HG02588 (cell line): ENCODE measurements around the gene TTC39A.

ENCODE experiments used
- ATAC-seq: cut with Tn5 transposase; IDR thresholded peaks from one replicate; pipeline ENCODE4 v1.9.1; 2021; ENCODE audit warnings: mild to moderate bottlenecking, moderate library complexity; ENCODE audit not compliant: unreplicated experiment

TTC39A gene

GRCh38 chr1:51330331-51331201 is at the start of gene TTC39A:
TSS of gene TTC39A (minus strand) at chr1:51330562. CDS start at chr1:51330477, 85 bp downstream.
- no peak for ATAC-seq

- ATAC-seq = no peak
Observed at GRCh38 chr1:51378871-51379270, 48.5 kb upstream of the TTC39A start.

GRCh38 chr1:51373898-51374297 is 43.5 kb upstream of the TTC39A start:
- no peak for ATAC-seq

- ATAC-seq = no peak
Observed at GRCh38 chr1:51372561-51372960, 42.2 kb upstream of the TTC39A start.

- ATAC-seq = no peak
Observed at GRCh38 chr1:51369171-51369570, 38.8 kb upstream of the TTC39A start.

GRCh38 chr1:51365774-51366173 is 35.4 kb upstream of the TTC39A start:
- ATAC-seq = no peak

GRCh38 chr1:51359879-51360278 is 29.5 kb upstream of the TTC39A start:
- no peak for ATAC-seq

GRCh38 chr1:51355382-51355781 is 25.0 kb upstream of the TTC39A start:
- no peak for ATAC-seq

GRCh38 chr1:51354416-51354815 is 24.1 kb upstream of the TTC39A start:
- ATAC-seq = no peak

GRCh38 chr1:51351907-51352306 is 21.5 kb upstream of the TTC39A start:
- ATAC-seq = no peak

- no peak for ATAC-seq
Observed at GRCh38 chr1:51349862-51350261, 19.5 kb upstream of the TTC39A start.

GRCh38 chr1:51348147-51348527 is 17.8 kb upstream of the TTC39A start:
- no peak for ATAC-seq

GRCh38 chr1:51347398-51348146 is 17.2 kb upstream of the TTC39A start:
- no peak for ATAC-seq

GRCh38 chr1:51346086-51346942 is 16.0 kb upstream of the TTC39A start:
- no peak for ATAC-seq

- no peak for ATAC-seq
Observed at GRCh38 chr1:51345300-51345687, 14.9 kb upstream of the TTC39A start.

- ATAC-seq = no peak
Observed at GRCh38 chr1:51344602-51345299, 14.4 kb upstream of the TTC39A start.

GRCh38 chr1:51344276-51344601 is 13.9 kb upstream of the TTC39A start:
- no peak for ATAC-seq

GRCh38 chr1:51343624-51344023 is 13.3 kb upstream of the TTC39A start:
- ATAC-seq = no peak

- no peak for ATAC-seq
Observed at GRCh38 chr1:51342591-51343206, 12.3 kb upstream of the TTC39A start.

- peak; percentile 49 for ATAC-seq
Observed at GRCh38 chr1:51341876-51342496, 11.6 kb upstream of the TTC39A start.
